SK-N-SH (cell line): ENCODE data around the gene PRKAB1. TPM values are rescaled to one million over a fixed set of nuclear protein-coding genes. Genes with fewer than 3 reads are reported as not detected.

Experiments used
- CTCF ChIA-PET: fragments of 300-600, 350-600 bp; formaldehyde crosslinking; extraction: SDS; loops from one replicate; lab custom pipeline; 2021; lab: Yijun Ruan, JAX
- POLR2A ChIA-PET: fragments of 350-600 bp; sonication (Branson Sonifier 250); formaldehyde crosslinking; extraction: SDS; loops from one replicate; lab custom pipeline; 2020; ENCODE audit warnings: antibody characterized with exemption, inconsistent platforms; lab: Yijun Ruan, JAX
- DNase-seq: peaks from one replicate; pipeline ENCODE4 v3.0.0; 2012
- H2AFZ ChIP-seq: fragments of 200-600 bp; sonication (generic); 2 replicates; pipeline ENCODE4 v1.8.1; 2016; ENCODE audit warnings: antibody characterized with exemption, mild to moderate bottlenecking, low read depth
- H3F3A ChIP-seq: fragments of 200-600 bp; sonication (generic); replicated peaks from 2 replicates; pipeline ENCODE3; 2016; ENCODE audit warnings: antibody characterized with exemption, mild to moderate bottlenecking; ENCODE audit not compliant: insufficient read depth
- H3K27ac ChIP-seq, 2 experiments: fragments of 200-500 bp in 1 of 2; fragments of 200-600 bp in 1 of 2; sonication (Bioruptor generic) in 1 of 2; sonication (generic), shearing (Covaris generic) in 1 of 2; 2 replicates each; pipeline versions ENCODE4 v1.5.1 to v1.6.1; 2014 to 2016; ENCODE audit warnings: low read depth in 2 of 2, inconsistent platforms in 1 of 2, low read length in 1 of 2, mild to moderate bottlenecking in 1 of 2, mixed read lengths in 1 of 2
- H3K27me3 ChIP-seq: fragments of 200-600 bp; sonication (generic), shearing (Covaris generic); 2 replicates; pipeline ENCODE4 v1.6.1; 2016; ENCODE audit warnings: mixed run types; ENCODE audit not compliant: insufficient read depth
- H3K36me3 ChIP-seq, 2 experiments: fragments of 200-500 bp in 1 of 2; fragments of 200-600 bp in 1 of 2; sonication (Bioruptor generic) in 1 of 2; sonication (generic) in 1 of 2; replicated peaks in 1 of 2; 2 replicates each; pipeline versions ENCODE3 to v1.5.1; 2014 to 2016; ENCODE audit warnings: low read length in 1 of 2, mild to moderate bottlenecking in 1 of 2; ENCODE audit not compliant: insufficient read depth in 2 of 2, control insufficient read depth in 1 of 2
- H3K4me1 ChIP-seq, 2 experiments: fragments of 200-500 bp in 1 of 2; fragments of 200-600 bp in 1 of 2; sonication (Bioruptor generic) in 1 of 2; sonication (generic), shearing (Covaris generic) in 1 of 2; 2 replicates each; pipeline versions ENCODE4 v1.5.1 to v1.6.1; 2014 to 2016; ENCODE audit warnings: low read depth in 1 of 2, low read length in 1 of 2, mixed run types in 1 of 2; ENCODE audit not compliant: insufficient read depth in 2 of 2, control insufficient read depth in 1 of 2
- H3K4me2 ChIP-seq: fragments of 200-600 bp; sonication (generic), shearing (Covaris generic); 2 replicates; pipeline ENCODE4 v1.6.1; 2017; ENCODE audit warnings: mixed run types
- H3K4me3 ChIP-seq, 2 experiments: fragments of 200-500 bp in 1 of 2; fragments of 200-600 bp in 1 of 2; sonication (Bioruptor generic) in 1 of 2; sonication (generic), shearing (Covaris generic) in 1 of 2; 2 replicates each; pipeline versions ENCODE4 v1.5.1 to v1.8.1; 2014 to 2016; ENCODE audit warnings: low read depth in 2 of 2, inconsistent platforms in 1 of 2, low read length in 1 of 2, mild to moderate bottlenecking in 1 of 2, mixed read lengths in 1 of 2, moderate library complexity in 1 of 2
- H3K79me2 ChIP-seq: fragments of 200-600 bp; sonication (generic); 2 replicates; pipeline ENCODE4 v1.8.1; 2017; ENCODE audit warnings: mild to moderate bottlenecking; ENCODE audit not compliant: insufficient read depth
- H3K9ac ChIP-seq: fragments of 200-600 bp; sonication (generic); 2 replicates; pipeline ENCODE4 v1.6.1; 2017; ENCODE audit warnings: mixed run types
- H3K9me2 ChIP-seq: fragments of 200-600 bp; sonication (generic); 2 replicates; pipeline ENCODE4 v1.6.1; 2017; ENCODE audit warnings: mixed run types
- H3K9me3 ChIP-seq: fragments of 200-600 bp; sonication (generic); 2 replicates; pipeline ENCODE4 v1.6.1; 2017; ENCODE audit warnings: mixed run types, mild to moderate bottlenecking, moderate library complexity
- H4K20me1 ChIP-seq: fragments of 200-600 bp; sonication (generic); 2 replicates; pipeline ENCODE4 v1.6.1; 2017; ENCODE audit warnings: mild to moderate bottlenecking, mixed run types; ENCODE audit not compliant: insufficient read depth
- ELF1 ChIP-seq: IDR thresholded peaks from 2 replicates; pipeline ENCODE4 v1.4.0; 2012
- EP300 ChIP-seq, 2 experiments: IDR thresholded peaks; 2 replicates each; pipeline versions ENCODE4 v1.4.0 to v1.6.1; 2012; ENCODE audit warnings: borderline replicate concordance in 1 of 2, low read depth in 1 of 2, low read length in 1 of 2
- FOSL2 ChIP-seq: IDR thresholded peaks from 2 replicates; pipeline ENCODE4 v1.4.0; 2012; ENCODE audit warnings: low read depth, mild to moderate bottlenecking, moderate library complexity, borderline replicate concordance
- GABPA ChIP-seq: IDR thresholded peaks from 2 replicates; pipeline ENCODE4 v1.4.0; 2012; ENCODE audit warnings: low read depth, mild to moderate bottlenecking
- MXI1 ChIP-seq: IDR thresholded peaks from 2 replicates; pipeline ENCODE4 v1.6.1; 2012; ENCODE audit warnings: mild to moderate bottlenecking, low read depth, low read length, improper control_type of control experiment
- NRF1 ChIP-seq: IDR thresholded peaks from 2 replicates; pipeline ENCODE4 v1.6.1; 2012; ENCODE audit warnings: low read depth, mild to moderate bottlenecking, low read length
- POLR2AphosphoS5 ChIP-seq: IDR thresholded peaks from 2 replicates; pipeline ENCODE4 v1.6.1; 2012; ENCODE audit warnings: low read depth, low read length
- RAD21 ChIP-seq: IDR thresholded peaks from 2 replicates; pipeline ENCODE4 v1.6.1; 2012; ENCODE audit warnings: mild to moderate bottlenecking, low read length
- RCOR1 ChIP-seq: fragments of 150-350 bp; IDR thresholded peaks from 2 replicates; pipeline ENCODE4 v1.6.1; 2017; ENCODE audit warnings: antibody characterized with exemption, low read length
- RFX5 ChIP-seq: IDR thresholded peaks from 2 replicates; pipeline ENCODE4 v1.6.1; 2012; ENCODE audit warnings: mild to moderate bottlenecking, improper control_type of control experiment, low read length
- SIN3A ChIP-seq: IDR thresholded peaks from 2 replicates; pipeline ENCODE4 v1.6.1; 2012; ENCODE audit warnings: low read depth, mild to moderate bottlenecking, low read length, moderate library complexity, borderline replicate concordance
- TAF1 ChIP-seq: IDR thresholded peaks from 2 replicates; pipeline ENCODE4 v1.6.1; 2012; ENCODE audit warnings: low read depth, mild to moderate bottlenecking, low read length, moderate library complexity, borderline replicate concordance
- TEAD4 ChIP-seq: IDR thresholded peaks from 2 replicates; pipeline ENCODE4 v1.4.0; 2012; ENCODE audit warnings: mild to moderate bottlenecking, borderline replicate concordance; ENCODE audit not compliant: insufficient read depth
- WGBS: methylation state at CpG from one replicate; pipeline ENCODE4 v1.1.6; 2017; ENCODE audit warnings: low lambda C conversion rate; 5-methylcytosine and 5-hydroxymethylcytosine counted together
- polyA plus RNA-seq, 3 experiments: library from polyadenylated mRNA; depleted of rRNA; stranded (reverse); fragments of >200 nt; gene quantifications; 2 replicates each; pipeline ENCODE4 v1.2.3, GENCODE V29; 2012
- TF ChIP-seq, protein P1 (sequence below): IDR thresholded peaks from 2 replicates; pipeline ENCODE4 v1.4.0; 2012; ENCODE audit warnings: low read depth, borderline replicate concordance
- TF ChIP-seq, protein P2 (sequence below): fragments of 150-350 bp; IDR thresholded peaks from 2 replicates; pipeline ENCODE4 v1.6.1; 2017; ENCODE audit warnings: antibody characterized with exemption, low read length, low read depth, borderline replicate concordance
- TF ChIP-seq, protein P3 (sequence below): IDR thresholded peaks from 2 replicates; pipeline ENCODE4 v1.4.0; 2012; ENCODE audit warnings: low read depth, borderline replicate concordance
- TF ChIP-seq, protein P4 (sequence below): IDR thresholded peaks from 2 replicates; pipeline ENCODE4 v1.4.0; 2012; ENCODE audit warnings: low read depth
- TF ChIP-seq, protein P5 (sequence below): fragments of 200-600 bp; sonication (generic); IDR thresholded peaks from 2 replicates; pipeline ENCODE4 v1.6.1; 2017; ENCODE audit warnings: antibody characterized with exemption, mild to moderate bottlenecking, moderate library complexity

PRKAB1 gene
- polyA plus RNA-seq, 1 of the 3 experiments (the other 2 are of a cell fraction): 28.9 TPM

DNA sequence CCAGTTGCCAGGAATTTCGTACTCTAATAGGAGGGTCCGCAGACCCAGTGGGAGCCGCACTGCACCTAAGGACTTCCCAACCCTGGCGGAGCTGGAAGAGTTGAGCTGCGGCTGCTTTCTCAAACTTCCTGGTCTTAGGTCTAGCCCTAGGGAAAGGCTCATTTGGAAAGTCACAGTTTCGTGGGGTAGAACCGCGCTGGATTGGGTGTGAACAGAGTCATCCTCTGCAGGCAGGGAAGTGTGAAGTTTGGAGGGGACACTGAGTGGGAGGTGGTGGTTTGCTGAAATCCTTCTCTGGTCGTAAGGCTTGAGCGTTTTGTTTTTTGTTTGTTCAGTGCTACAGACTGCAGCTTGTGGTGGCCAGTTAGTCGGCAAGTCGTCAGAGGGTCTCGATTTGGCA, 18.8 kb downstream of the PRKAB1 start:
- H3K79me2 ChIP-seq: no peaks in the 10 kb centered on the region
- 98% methylated on average over 13 of the region's 13 CpGs for WGBS
- peaks cover 25% of the 10 kb centered on the region for H3F3A ChIP-seq
- no peaks in the 10 kb centered on the region; a peak in 1 of 4 replicates for H3K4me1 ChIP-seq
- H3K36me3 ChIP-seq: peaks cover 5 to 10% of the 10 kb centered on the region in 2 experiments
- TF ChIP-seq RFX5 (no peak), NRF1 (no peak), RAD21 (no peak), POLR2AphosphoS5 (no peak), TEAD4 (no peak), TAF1 (no peak), SIN3A (no peak), FOSL2 (no peak), ELF1 (no peak), EP300 (IDR thresholded peaks at IDR 0.05; ENCODE audit: borderline replicate concordance in 1 of 2, low read depth in 1 of 2, low read length in 1 of 2) (no peak), MXI1 (no peak), GABPA (no peak), RCOR1 (no peak)
- TF ChIP-seq, protein P1, sequence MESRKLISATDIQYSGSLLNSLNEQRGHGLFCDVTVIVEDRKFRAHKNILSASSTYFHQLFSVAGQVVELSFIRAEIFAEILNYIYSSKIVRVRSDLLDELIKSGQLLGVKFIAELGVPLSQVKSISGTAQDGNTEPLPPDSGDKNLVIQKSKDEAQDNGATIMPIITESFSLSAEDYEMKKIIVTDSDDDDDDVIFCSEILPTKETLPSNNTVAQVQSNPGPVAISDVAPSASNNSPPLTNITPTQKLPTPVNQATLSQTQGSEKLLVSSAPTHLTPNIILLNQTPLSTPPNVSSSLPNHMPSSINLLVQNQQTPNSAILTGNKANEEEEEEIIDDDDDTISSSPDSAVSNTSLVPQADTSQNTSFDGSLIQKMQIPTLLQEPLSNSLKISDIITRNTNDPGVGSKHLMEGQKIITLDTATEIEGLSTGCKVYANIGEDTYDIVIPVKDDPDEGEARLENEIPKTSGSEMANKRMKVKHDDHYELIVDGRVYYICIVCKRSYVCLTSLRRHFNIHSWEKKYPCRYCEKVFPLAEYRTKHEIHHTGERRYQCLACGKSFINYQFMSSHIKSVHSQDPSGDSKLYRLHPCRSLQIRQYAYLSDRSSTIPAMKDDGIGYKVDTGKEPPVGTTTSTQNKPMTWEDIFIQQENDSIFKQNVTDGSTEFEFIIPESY: no peak
- TF ChIP-seq, protein P2, sequence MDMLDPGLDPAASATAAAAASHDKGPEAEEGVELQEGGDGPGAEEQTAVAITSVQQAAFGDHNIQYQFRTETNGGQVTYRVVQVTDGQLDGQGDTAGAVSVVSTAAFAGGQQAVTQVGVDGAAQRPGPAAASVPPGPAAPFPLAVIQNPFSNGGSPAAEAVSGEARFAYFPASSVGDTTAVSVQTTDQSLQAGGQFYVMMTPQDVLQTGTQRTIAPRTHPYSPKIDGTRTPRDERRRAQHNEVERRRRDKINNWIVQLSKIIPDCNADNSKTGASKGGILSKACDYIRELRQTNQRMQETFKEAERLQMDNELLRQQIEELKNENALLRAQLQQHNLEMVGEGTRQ: no peak
- TF ChIP-seq, protein P3, sequence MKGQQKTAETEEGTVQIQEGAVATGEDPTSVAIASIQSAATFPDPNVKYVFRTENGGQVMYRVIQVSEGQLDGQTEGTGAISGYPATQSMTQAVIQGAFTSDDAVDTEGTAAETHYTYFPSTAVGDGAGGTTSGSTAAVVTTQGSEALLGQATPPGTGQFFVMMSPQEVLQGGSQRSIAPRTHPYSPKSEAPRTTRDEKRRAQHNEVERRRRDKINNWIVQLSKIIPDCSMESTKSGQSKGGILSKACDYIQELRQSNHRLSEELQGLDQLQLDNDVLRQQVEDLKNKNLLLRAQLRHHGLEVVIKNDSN: no peak
- TF ChIP-seq, protein P4, sequence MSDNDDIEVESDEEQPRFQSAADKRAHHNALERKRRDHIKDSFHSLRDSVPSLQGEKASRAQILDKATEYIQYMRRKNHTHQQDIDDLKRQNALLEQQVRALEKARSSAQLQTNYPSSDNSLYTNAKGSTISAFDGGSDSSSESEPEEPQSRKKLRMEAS: no peak
- TF ChIP-seq, protein P5, sequence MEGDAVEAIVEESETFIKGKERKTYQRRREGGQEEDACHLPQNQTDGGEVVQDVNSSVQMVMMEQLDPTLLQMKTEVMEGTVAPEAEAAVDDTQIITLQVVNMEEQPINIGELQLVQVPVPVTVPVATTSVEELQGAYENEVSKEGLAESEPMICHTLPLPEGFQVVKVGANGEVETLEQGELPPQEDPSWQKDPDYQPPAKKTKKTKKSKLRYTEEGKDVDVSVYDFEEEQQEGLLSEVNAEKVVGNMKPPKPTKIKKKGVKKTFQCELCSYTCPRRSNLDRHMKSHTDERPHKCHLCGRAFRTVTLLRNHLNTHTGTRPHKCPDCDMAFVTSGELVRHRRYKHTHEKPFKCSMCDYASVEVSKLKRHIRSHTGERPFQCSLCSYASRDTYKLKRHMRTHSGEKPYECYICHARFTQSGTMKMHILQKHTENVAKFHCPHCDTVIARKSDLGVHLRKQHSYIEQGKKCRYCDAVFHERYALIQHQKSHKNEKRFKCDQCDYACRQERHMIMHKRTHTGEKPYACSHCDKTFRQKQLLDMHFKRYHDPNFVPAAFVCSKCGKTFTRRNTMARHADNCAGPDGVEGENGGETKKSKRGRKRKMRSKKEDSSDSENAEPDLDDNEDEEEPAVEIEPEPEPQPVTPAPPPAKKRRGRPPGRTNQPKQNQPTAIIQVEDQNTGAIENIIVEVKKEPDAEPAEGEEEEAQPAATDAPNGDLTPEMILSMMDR: no peak
- H3K9me3 ChIP-seq: no peaks in the 10 kb centered on the region
- H3K27ac ChIP-seq: no peak overlapping the region
- CTCF ChIA-PET: interaction anchor here (2.2 kb wide), 1 partner anchor 8 kb away, joined by 8 read pairs; no protein-coding TSS in a partner anchor
- no peak overlapping the region for H3K9ac ChIP-seq
- POLR2A ChIA-PET: no interaction called here
- H2AFZ ChIP-seq: no peak overlapping the region
- no peak for DNase-seq
- H3K4me3 ChIP-seq: no peak overlapping the region
- H3K9me2 ChIP-seq: no peaks in the 10 kb centered on the region
- no peaks in the 10 kb centered on the region for H3K27me3 ChIP-seq
- H3K4me2 ChIP-seq: no peak overlapping the region
- no peaks in the 10 kb centered on the region for H4K20me1 ChIP-seq
